ENCODE results near the gene FGF12.

The FGF12 gene

GRCh38 chr3:192326656-192327055, 400.7 kb downstream of the FGF12 start:
- ATAC-seq (replicated peaks) (no peak), DNase-seq (no peak)
- H3K9me3 Mint-ChIP-seq: peaks cover 0 to 2% of the 10 kb centered on the region in 2 donors
- no peaks in the 10 kb centered on the region for H3K36me3 Mint-ChIP-seq
- no peak overlapping the region for H3K4me3 Mint-ChIP-seq
- no peaks in the 10 kb centered on the region for H3K27me3 Mint-ChIP-seq
- H3K27ac Mint-ChIP-seq: no peak overlapping the region
- no peaks in the 10 kb centered on the region for H3K4me1 Mint-ChIP-seq

GRCh38 chr3:192317564-192317963, 409.8 kb downstream of the FGF12 start:
- H3K36me3 Mint-ChIP-seq: no peaks in the 10 kb centered on the region
- H3K4me3 Mint-ChIP-seq: no peak overlapping the region
- DNase-seq (no peak), ATAC-seq (replicated peaks) (no peak)
- H3K9me3 Mint-ChIP-seq: peaks cover 0 to 12% of the 10 kb centered on the region in 2 donors
- no peaks in the 10 kb centered on the region for H3K27me3 Mint-ChIP-seq
- H3K4me1 Mint-ChIP-seq: no peaks in the 10 kb centered on the region
- no peak overlapping the region for H3K27ac Mint-ChIP-seq

GRCh38 chr3:192313605-192314004, 413.7 kb downstream of the FGF12 start:
- Mint-ChIP-seq H3K4me1 (no peaks in the 10 kb centered on the region), H3K4me3 (no peak overlapping the region)

GRCh38 chr3:192307631-192308030, 419.7 kb downstream of the FGF12 start:
- Mint-ChIP-seq H3K4me1 (no peaks in the 10 kb centered on the region), H3K27me3 (no peaks in the 10 kb centered on the region), H3K27ac (no peak overlapping the region), H3K9me3 (no peaks in the 10 kb centered on the region), H3K4me3 (no peak overlapping the region), H3K36me3 (no peaks in the 10 kb centered on the region)
- DNase-seq: no peak
- ATAC-seq (replicated peaks): no peak

More at GRCh38 chr3:192313605-192314004, 413.7 kb downstream of the FGF12 start:
- Mint-ChIP-seq H3K27me3 (no peaks in the 10 kb centered on the region), H3K9me3 (peaks cover 0 to 5% of the 10 kb centered on the region in 2 donors), H3K27ac (no peak overlapping the region), H3K36me3 (no peaks in the 10 kb centered on the region)
- ATAC-seq (replicated peaks): no peak
- DNase-seq: no peak

GRCh38 chr3:192303235-192303634, 424.1 kb downstream of the FGF12 start:
- ATAC-seq (replicated peaks) (no peak), DNase-seq (no peak)
- no peaks in the 10 kb centered on the region for H3K9me3 Mint-ChIP-seq
- no peaks in the 10 kb centered on the region for H3K36me3 Mint-ChIP-seq
- H3K4me1 Mint-ChIP-seq: no peaks in the 10 kb centered on the region
- H3K4me3 Mint-ChIP-seq: no peak overlapping the region
- no peaks in the 10 kb centered on the region for H3K27me3 Mint-ChIP-seq
- no peak overlapping the region for H3K27ac Mint-ChIP-seq

GRCh38 chr3:192302721-192303120, 424.6 kb downstream of the FGF12 start:
- no peaks in the 10 kb centered on the region for H3K36me3 Mint-ChIP-seq
- H3K27ac Mint-ChIP-seq: no peak overlapping the region
- H3K27me3 Mint-ChIP-seq: no peaks in the 10 kb centered on the region
- ATAC-seq (replicated peaks) (no peak), DNase-seq (no peak)
- no peaks in the 10 kb centered on the region for H3K4me1 Mint-ChIP-seq
- no peak overlapping the region for H3K4me3 Mint-ChIP-seq
- no peaks in the 10 kb centered on the region for H3K9me3 Mint-ChIP-seq

- no peaks in the 10 kb centered on the region for H3K4me1 Mint-ChIP-seq
- no peak for DNase-seq
- H3K36me3 Mint-ChIP-seq: no peaks in the 10 kb centered on the region
- no peak overlapping the region for H3K4me3 Mint-ChIP-seq
- ATAC-seq (replicated peaks): no peak
- no peak overlapping the region for H3K27ac Mint-ChIP-seq
- H3K9me3 Mint-ChIP-seq: no peaks in the 10 kb centered on the region
- no peaks in the 10 kb centered on the region for H3K27me3 Mint-ChIP-seq
These were observed 427.4 kb downstream of the FGF12 start for GRCh38 chr3:192299921-192300320.

GRCh38 chr3:192296845-192297244, 430.5 kb downstream of the FGF12 start:
- Mint-ChIP-seq H3K9me3 (peaks cover 0 to 4% of the 10 kb centered on the region in 2 donors), H3K36me3 (no peaks in the 10 kb centered on the region), H3K27me3 (no peaks in the 10 kb centered on the region), H3K4me3 (no peak overlapping the region), H3K27ac (no peak overlapping the region), H3K4me1 (no peaks in the 10 kb centered on the region)
- ATAC-seq (replicated peaks) (no peak), DNase-seq (no peak)

- H3K4me3 Mint-ChIP-seq: no peak overlapping the region
These were observed 442.8 kb downstream of the FGF12 start for GRCh38 chr3:192284443-192285072.

GRCh38 chr3:192281207-192281880, 446.0 kb downstream of the FGF12 start:
- Mint-ChIP-seq H3K4me3 (no peak overlapping the region), H3K9me3 (no peaks in the 10 kb centered on the region), H3K4me1 (no peaks in the 10 kb centered on the region), H3K36me3 (no peaks in the 10 kb centered on the region), H3K27ac (no peak overlapping the region), H3K27me3 (no peaks in the 10 kb centered on the region)
- DNase-seq: no peak
- no peak for ATAC-seq (replicated peaks)

More at GRCh38 chr3:192284443-192285072, 442.8 kb downstream of the FGF12 start:
- DNase-seq (no peak), ATAC-seq (replicated peaks) (no peak)
- Mint-ChIP-seq H3K9me3 (peaks cover 0 to 2% of the 10 kb centered on the region in 2 donors), H3K36me3 (no peaks in the 10 kb centered on the region), H3K27me3 (no peaks in the 10 kb centered on the region), H3K4me1 (no peaks in the 10 kb centered on the region), H3K27ac (no peak overlapping the region)

GRCh38 chr3:192279664-192280063, 447.7 kb downstream of the FGF12 start:
- no peaks in the 10 kb centered on the region for H3K27me3 Mint-ChIP-seq
- H3K4me3 Mint-ChIP-seq: no peak overlapping the region
- DNase-seq (no peak), ATAC-seq (replicated peaks) (no peak)
- no peaks in the 10 kb centered on the region for H3K9me3 Mint-ChIP-seq
- H3K4me1 Mint-ChIP-seq: no peaks in the 10 kb centered on the region
- H3K27ac Mint-ChIP-seq: no peak overlapping the region
- H3K36me3 Mint-ChIP-seq: no peaks in the 10 kb centered on the region

GRCh38 chr3:192277477-192277876, 449.9 kb downstream of the FGF12 start:
- no peak for ATAC-seq (replicated peaks)
- H3K27ac Mint-ChIP-seq: no peak overlapping the region
- no peak for DNase-seq
- no peak overlapping the region for H3K4me3 Mint-ChIP-seq
- H3K27me3 Mint-ChIP-seq: no peaks in the 10 kb centered on the region
- no peaks in the 10 kb centered on the region for H3K9me3 Mint-ChIP-seq
- H3K4me1 Mint-ChIP-seq: no peaks in the 10 kb centered on the region
- no peaks in the 10 kb centered on the region for H3K36me3 Mint-ChIP-seq

- Mint-ChIP-seq H3K27ac (no peak overlapping the region), H3K4me1 (no peaks in the 10 kb centered on the region), H3K27me3 (no peaks in the 10 kb centered on the region), H3K9me3 (no peaks in the 10 kb centered on the region), H3K4me3 (no peak overlapping the region), H3K36me3 (no peaks in the 10 kb centered on the region)
- ATAC-seq (replicated peaks): no peak
- DNase-seq: no peak
These were observed 451.5 kb downstream of the FGF12 start for GRCh38 chr3:192275741-192276355.

- Mint-ChIP-seq H3K4me1 (no peaks in the 10 kb centered on the region), H3K36me3 (no peaks in the 10 kb centered on the region), H3K4me3 (no peak overlapping the region), H3K9me3 (peaks cover 0 to 1% of the 10 kb centered on the region in 2 donors), H3K27me3 (no peaks in the 10 kb centered on the region), H3K27ac (no peak overlapping the region)
- no peak for ATAC-seq (replicated peaks)
- DNase-seq: no peak
These were observed 453.7 kb downstream of the FGF12 start for GRCh38 chr3:192273697-192274010.

- Mint-ChIP-seq H3K4me3 (no peak overlapping the region), H3K27ac (no peak overlapping the region), H3K9me3 (peaks cover 0 to 3% of the 10 kb centered on the region in 2 donors), H3K4me1 (no peaks in the 10 kb centered on the region), H3K27me3 (no peaks in the 10 kb centered on the region), H3K36me3 (no peaks in the 10 kb centered on the region)
- DNase-seq: no peak
- ATAC-seq (replicated peaks): no peak
These were observed 454.2 kb downstream of the FGF12 start for GRCh38 chr3:192273001-192273696.
